Right kidney (tissue), 1 donor: ENCODE results near the gene METTL1.
A peak's percentile ranks its signal among the peaks of the same experiment; 100 is the strongest.

Experiments used
- DNase-seq: peaks from one replicate; pipeline ENCODE4 v3.0.0-alpha.2; 2016

Gene METTL1

DNA sequence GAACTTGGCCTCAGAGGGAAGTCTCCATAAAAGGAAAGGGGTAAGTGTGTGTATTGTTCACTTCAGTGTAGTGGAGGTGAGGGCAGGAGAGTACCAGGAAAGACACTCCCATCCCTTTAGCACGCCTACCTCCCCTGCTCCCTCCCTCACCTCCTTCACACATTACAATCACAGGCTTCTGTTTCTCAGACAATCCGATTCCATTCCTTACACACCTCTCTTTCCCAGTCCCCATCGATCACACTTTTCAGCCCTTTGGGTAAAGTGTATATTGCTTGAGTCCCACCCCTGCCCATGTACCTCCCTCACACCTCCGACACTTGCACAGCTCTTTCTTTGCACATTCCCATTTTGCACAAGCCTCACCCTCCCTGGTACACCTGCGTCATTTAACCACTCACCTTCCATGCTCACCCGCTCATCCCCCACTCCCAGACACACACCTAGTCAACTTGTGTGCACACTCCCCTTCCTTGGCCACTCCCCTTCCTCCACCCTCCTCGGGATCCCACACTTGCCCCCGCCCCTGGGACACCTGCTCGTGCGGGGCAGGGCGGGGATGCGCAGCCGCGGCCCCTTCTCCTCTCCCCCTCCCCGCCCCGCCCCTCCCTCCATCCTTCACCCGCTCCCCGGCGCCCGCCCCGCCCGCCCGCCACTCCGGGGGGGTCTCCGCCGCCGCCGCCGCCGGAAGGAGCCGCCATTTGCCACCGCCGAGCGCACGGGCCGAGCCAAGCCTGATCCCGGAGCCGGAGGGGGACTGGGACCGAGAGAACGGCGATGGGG lies 17.3 kb downstream of the METTL1 start, which contains the start of gene MARCHF9:
TSS of gene MARCHF9 (plus strand) at position 693 of the 783 bp plus-strand sequence. CDS start 426 bp downstream, outside the sequence.
- peak; percentile 65 for DNase-seq

DNA sequence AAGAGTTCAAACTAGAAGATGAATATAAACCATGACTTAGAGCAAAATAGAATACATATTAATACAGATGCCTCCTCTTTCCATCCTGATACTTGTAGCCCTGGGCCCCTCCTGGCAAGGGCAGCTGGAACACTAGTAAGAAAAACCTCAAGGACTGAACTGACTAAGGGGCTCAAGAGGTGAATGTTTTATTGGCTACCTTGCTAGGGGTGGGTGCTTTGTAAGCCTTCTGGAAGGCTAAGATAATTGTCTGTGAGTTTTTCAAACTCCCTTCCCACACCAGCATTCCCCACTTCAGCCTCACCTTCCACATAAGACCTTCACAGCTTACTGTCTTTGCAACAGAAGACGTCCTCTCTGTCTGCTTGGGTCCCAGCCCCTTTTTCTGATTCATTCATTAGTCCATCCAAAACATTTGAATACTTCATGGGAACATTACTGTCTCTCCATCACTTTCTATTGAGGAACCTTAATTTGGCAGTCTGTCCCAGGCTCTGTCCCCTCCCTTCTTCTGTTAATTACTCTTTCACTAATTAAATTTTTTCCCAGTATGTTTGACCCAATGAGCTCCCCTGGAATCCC lies 18.1 kb downstream of the METTL1 start:
- DNase-seq = no peak

DNA sequence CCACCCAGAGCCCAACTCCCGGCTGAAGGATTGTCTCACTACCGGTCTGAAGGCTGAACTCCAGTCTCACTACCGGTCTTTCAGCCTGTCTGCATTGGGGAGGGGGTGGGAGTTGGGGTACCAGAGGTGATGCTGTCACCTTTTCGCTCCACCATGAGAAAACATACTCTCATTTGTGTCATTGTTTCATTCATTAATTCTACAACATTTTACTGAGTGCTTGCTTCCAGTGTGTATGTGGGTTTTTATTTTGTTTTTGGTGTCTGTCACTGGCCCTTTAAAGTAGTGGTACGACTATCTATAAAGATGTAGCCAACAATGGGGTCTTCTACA lies 19.3 kb downstream of the METTL1 start:
- DNase-seq = no peak

DNA sequence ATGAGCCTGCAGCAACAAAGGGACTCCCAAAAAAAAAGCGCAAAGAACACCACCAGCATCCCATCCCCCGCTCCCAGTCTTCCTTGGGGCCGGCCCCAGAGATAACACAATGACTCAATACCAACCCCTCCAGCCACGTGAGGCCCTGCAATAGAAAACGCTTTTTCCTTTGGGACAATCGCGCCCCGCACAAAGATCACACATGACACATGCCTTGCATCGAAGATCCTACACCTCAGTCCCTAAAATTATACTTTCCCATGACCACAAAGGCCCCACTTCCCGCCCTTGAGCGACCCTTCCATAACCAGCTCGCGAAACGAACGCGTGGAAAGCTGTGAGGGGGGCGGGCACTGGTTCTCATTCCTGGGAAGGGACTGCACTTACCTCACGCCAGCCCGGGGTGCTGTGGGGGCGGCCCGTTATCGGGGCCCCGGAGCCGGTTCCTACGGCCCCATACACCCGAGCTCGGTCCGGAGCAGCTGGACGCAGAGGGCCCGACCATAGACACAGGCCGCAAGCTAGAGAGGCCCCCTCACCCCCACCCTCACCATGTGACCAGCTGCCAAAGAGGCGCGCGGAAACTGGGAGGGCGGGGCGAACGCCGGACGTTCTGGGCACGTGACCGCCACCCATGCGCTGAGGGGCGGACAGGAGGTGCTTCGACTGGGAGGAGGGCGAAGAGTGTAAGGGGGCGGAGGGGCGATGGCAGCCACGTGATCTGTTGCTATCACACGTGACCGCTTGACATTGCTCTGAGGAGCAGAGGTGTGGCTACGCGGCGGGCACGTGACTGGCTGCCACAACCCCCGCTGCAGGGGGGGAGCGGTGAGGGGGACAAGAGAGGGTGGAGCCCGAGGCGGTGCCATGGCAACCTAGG lies 19.9 kb downstream of the METTL1 start, which contains the start of gene CDK4:
TSS of gene CDK4 (minus strand) at position 523 of the 880 bp plus-strand sequence. CDS start 593 bp downstream, outside the sequence.
- DNase-seq = peak; percentile 92

DNA sequence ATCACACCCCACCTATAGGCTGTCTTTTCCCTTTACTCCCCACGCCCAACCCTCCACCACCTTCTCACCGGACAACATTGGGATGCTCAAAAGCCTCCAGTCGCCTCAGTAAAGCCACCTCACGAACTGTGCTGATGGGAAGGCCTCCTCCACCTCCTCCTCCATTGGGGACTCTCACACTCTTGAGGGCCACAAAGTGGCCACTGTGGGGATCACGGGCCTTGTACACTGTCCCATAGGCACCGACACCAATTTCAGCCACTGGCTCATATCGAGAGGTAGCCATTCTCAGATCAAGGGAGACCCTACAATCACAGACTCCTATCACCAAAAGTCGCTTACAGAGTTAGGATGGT lies 20.5 kb downstream of the METTL1 start:
- peak; percentile 32 for DNase-seq

DNA sequence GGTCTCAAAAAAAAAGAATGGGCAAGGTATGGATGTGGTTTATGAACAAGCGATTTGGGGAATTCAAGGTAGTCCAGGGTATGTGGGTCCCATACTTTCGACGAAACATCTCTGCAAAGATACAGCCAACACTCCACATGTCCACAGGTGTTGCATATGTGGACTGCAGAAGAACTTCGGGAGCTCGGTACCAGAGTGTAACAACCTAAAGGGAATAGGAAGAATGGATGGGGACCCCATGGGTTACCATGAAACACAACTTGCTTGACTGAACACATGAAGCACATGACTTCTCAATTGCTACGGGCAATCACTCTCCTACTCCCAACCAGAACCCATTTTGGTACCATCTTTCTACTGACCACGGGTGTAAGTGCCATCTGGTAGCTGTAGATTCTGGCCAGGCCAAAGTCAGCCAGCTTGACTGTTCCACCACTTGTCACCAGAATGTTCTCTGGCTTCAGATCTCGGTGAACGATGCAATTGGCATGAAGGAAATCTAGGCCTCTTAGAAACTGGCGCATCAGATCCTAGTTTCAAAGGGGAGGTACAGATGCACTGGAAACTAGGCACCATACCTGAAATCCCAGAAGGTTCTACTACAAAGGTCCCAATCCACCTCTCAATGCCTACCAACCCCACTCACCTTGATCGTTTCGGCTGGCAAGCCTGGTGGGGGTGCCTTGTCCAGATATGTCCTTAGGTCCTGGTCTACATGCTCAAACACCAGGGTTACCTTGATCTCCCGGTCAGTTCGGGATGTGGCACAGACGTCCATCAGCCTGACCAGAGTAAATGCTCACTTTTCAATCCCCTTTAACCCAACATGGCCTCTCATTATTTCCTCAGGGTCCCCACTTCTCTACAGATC lies 21.1 kb downstream of the METTL1 start:
- DNase-seq = no peak

DNA sequence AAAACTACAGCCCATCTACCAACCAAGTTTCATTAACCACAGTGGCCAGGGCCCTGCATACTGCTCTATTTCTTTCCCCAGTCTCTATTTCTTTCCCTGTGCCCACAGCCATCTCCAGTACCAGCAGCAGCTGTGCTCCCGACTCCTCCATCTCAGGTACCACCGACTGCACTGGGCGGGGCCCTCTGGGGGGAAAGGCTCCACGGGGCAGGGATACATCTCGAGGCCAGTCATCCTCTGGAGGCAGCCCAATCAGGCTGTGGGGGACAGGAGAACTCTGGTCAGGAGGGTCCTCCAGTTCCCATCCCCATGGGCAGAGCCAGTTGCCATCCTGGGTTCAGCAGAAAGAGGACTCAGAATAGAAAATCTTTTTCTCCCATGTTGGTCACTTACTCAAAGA lies 22.8 kb downstream of the METTL1 start:
- no peak for DNase-seq

DNA sequence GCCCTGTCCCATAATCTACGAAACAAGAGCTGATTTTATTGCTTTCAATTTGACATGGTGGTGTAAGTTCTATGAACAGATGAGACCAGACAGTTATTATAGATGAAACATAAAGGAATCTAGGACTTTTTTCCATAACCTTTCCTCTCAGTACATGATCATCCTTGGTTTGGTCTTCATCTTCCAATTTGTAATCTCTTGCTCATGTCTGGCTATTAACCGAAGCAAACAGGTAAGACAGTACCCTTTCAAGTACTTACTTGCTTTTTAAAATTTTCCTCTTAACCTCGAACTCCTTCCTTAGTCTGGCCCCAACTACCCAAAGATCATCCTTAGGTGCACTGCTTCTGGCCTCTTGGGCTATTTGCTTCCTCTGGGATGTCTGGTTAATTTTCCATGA lies 25.9 kb downstream of the METTL1 start:
- no peak for DNase-seq

DNA sequence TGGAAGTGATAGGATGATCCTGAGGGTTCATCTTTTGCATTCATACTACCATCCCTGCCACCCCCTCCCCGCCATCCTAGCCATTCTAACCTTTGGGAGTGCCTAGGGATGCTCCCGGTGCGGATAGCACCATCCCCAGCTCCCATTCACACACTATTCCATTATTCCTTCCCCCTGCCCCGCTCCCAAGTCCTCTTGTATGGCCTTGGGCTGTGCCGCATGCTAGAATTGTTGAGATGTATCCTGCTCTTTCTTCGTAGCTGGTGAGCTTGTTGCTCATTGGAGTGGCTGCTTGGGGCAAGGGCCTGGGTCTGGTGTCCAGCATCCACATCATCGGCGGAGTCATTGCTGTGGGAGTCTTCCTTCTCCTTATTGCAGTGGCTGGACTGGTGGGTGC lies 26.4 kb downstream of the METTL1 start:
- no peak for DNase-seq

DNA sequence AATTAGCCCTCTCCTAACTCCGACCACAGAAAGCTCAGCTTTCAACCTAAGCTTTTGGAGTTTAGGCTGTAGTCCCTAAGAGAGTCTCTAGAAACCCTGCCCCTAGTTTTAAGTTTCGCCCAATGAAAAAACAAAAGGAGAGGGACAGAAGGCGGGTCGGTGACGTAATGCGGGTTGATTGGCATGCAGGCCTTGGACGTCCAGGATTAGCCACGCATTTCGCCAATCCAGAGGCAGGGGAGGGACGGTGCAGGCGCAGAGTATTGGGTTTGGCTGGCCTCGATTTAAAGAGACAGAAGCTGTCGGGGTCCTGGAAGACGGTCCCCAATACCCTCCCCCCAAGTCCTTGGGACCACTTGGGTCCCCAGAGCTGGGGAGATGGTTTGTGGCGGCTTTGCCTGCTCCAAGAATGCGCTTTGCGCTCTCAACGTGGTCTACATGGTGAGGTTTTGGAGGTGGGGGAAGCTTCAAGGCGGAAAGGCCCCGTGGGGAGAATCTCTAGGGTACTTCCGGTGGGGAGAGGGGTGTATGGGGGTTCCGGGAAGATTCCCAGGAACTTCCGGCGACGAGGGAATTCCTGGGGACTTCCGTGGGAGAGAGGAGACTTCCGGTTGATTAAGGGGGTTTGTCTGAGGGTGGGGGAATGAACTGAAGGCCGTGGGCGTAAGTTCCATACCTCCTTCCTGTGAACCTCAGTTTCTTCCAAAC lies 27.0 kb downstream of the METTL1 start, which contains the start of gene TSPAN31:
TSS of gene TSPAN31 (plus strand) at position 263 of the 708 bp plus-strand sequence. CDS start at position 379, 116 bp downstream.
- DNase-seq = peak; percentile 83

DNA sequence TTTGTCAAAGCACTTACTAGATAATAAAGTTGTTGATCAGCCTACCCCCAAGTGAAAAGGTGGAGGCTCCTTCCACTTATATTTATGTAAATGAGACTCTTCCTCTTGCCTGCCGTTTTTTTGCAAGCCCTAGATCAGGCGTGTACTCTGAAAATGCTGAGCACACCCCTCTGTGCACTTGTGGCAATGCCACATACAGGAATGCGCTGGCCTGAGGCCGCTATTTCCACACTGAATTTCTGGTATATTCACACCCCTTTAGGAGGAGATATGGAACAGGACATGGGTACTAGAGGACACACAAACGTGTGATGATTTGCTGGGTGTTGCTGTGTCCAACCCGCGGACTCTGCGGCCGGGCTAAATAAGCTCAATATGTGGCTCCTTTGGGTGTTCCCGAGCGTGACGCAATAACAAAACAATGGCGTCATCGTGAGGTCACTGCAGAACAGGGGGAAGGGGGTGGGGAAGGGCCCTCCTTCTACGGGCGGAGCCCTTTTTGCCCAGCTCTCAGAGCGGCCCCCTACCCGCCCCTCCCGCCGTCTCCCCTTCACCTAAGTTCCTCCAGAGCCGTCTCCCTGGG lies 27.6 kb downstream of the METTL1 start:
- peak; percentile 80 for DNase-seq

DNA sequence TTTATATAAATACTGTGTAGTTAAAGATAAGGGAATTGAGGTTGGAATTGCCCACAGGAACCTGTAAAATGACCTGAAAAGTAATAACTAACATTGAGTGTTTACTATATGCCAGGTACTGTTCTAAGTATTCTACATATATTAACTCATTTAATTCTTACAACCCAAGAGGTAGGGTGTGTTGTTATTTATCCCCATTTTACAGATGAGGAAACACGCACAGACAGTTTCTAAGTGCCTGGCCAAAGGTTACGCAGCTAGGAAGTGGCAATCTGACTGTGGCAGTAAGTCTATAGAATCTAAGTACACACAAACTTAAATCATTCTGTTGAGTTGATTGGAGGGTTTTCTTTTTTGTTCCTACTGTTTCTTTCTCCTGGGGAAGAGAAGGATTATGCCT lies 28.1 kb downstream of the METTL1 start:
- no peak for DNase-seq

DNA sequence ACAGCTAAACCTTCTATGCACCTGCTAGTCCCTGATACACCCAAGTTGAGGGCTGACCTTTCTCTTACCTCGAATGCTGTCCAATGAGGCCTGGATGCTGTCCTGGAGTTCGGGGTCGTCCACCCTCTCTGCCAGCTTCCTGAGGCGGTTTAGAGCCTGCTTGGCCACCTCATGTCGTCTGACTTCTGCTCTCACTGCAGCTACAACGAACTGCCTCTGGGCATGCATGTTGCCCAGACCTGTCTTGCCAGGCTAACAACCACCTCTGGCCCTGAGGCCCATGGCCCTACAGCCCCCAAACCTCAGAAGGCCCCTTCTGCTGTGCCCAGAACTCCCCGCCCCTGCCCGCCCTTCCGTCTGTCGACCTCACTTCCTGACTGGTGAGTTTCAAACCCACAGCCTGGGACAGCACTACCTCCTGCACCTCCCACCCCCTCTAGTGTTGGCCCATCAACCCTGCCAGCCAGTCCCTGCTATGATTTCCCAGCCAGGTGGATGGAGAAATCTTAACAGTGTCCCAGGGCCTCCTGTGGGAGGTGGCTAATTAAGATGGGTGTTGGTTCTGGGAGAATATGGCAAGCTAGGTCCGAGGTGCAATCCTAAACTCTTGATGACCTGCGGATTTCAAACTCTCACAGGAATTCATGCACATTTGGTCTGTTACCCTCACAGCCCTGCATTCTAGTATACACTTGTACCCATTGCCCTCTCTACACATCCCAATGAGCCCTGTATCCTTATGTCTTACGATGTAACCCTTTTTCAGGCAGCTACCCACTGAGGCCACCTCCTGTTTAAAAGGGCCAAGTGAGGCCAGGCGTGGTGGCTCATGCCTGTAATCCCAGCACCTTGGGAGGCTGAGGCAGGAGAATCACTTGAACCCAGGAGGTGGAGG lies 29.8 kb downstream of the METTL1 start:
- DNase-seq = no peak

DNA sequence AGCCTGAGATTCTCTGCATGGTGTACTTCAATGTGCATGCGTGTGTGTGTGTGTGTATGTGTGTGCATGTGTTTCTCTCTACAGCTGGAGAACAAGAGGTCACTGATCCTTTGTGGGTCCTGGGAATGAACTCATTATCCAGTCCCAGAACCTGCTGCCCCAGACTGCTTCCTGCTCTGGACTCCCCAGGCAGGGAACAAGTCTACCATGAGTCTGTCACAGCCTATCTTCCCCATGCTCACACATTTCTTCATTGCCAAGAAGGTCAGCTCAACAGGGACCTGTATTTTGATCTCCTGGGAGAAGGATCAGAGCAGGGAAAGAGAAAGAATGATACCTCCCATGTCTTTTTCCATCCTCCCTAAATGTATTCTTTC lies 30.5 kb downstream of the METTL1 start:
- no peak for DNase-seq

DNA sequence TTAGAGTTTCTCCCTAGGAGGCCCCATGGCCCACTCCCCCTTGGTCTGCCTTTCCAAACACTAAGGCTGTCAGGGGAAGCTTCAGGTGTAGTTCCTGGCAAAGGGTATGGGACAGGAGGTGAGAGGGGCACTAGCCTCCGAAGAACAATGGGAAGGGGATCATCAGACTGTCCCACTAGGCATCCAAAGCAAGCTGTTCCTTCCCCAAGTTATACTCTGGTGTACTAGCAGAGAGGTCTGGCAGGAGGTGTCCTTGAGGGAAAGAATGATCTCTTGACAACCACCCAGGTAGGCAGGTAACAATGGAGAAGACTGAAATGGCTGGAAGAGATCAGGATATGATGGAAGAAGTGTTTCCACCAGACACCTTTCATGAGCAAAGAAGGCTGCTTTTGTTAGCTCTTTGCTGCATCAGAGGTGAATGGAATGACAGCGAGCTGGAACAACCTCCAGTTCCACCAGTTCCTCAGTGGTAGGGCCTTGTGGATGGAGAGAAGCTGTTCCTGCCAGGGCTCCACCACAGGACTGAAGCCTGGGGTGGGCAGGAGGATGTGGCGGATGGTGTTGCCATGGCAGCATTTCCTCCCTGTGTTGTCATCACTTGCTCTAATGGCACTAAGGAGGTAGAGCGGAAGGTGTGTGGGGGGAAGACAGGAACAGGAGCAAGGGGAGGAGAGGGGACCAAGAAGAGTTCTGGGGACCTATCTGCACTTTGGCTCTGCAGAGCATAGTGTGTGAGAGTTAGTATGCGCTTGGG lies 31.1 kb downstream of the METTL1 start:
- no peak for DNase-seq

DNA sequence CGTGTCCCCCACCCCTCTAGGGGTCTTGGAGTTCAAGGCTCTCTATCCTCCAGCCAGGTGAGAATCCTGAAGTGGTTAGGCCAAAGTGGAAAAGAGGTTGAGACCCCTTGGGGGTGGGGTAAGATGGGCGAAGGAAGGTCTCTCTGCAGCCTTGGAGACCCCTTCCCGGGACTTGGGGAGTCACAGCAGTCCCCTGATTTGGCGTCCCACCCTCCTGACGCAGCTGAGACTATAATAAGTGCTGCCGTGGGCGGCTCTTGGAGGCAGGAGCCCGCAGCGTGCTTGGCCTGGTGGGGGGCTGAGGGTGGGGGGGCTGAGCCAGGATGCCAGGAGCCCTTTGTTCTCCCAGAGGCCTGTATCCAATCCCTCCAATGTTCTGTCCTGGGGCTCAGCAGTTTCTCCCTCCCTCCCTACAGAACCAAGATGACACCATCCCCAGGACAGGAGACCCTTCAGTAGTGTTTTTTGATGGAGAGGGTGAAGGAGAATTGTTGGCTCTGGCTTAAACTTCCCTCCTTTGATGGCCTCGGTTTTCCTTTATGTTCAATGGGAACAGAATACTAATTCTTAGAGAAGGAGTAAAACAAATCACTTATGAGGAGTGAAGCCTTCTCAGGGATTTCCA lies 31.9 kb downstream of the METTL1 start:
- DNase-seq = no peak

DNA sequence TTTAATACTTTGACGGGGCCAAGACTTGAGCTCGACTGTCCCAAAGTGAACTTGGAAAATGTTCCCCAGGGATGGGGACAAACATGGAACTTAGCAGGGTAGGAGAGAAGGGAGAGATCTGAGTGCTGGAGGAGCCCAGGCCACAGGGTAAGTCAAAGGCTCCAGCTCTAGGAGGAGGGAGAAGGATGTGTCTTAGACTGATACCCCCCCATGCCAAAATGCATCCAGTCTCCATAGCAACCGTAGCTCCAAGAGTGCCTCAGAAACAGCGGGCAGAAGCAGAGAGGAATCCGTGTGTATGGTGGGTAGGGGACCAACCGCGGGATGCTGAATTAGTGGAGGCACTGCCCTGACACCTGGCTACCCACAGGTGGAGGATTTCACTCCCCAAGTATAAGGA lies 32.5 kb downstream of the METTL1 start:
- no peak for DNase-seq

DNA sequence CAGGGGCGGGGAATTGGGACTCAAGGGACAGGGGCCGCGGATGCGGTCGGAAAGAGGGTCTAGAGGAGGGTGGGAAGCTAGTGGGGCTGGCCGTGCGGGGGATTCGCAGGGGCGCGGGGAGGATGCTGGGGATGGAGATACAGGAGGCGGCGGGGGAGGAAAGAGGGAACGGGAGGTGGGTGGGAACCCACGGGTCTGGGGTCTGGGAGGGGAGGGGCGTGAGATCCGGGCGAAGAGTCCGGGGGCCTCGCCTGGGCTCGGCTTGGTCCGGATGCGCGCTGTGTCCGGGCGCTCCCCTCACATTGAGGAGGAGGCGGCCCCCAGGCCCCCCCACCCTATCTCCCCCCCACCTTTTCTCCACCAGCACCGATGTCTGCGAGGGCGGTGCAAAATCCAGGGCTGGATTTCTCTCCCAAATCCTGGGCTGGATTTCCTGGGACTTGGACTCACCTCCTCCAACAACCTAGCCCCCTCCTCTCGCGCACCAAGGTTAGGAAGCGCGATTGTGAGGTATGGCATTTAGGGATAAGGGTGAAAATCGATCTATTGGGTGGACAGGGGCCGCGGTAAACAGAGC lies 33.2 kb downstream of the METTL1 start, which contains the start of gene AGAP2:
TSS of gene AGAP2 (minus strand) at position 82 of the 577 bp plus-strand sequence. CDS start 496 bp downstream, outside the sequence.
- DNase-seq = no peak
